ENCODE results near the gene MAN1A1. TPM values are rescaled to one million over a fixed set of nuclear protein-coding genes. Genes with fewer than 3 reads are reported as not detected.

The MAN1A1 gene
- total RNA-seq, 1 donor from 2014 or later = 45.0 TPM

GRCh38 chr6:119343573-119344146 lies 5.9 kb downstream of the MAN1A1 start:
- H3K4me3 Mint-ChIP-seq (ENCODE audit: low read depth) = no peak overlapping the region
- peaks cover 89% of the 10 kb centered on the region for H3K36me3 Mint-ChIP-seq (ENCODE audit: low read depth)
- H3K4me1 Mint-ChIP-seq (ENCODE audit: low read depth) = peaks cover 78% of the 10 kb centered on the region
- no peaks in the 10 kb centered on the region for H3K27me3 Mint-ChIP-seq (ENCODE audit: low read depth)
- H3K27ac Mint-ChIP-seq = no peak overlapping the region
- DNase-seq (ENCODE audit: low spot score) = no peak
- intact Hi-C loops (cut with micrococcal nuclease) = loop anchor here (2.0 to 10.0 kb wide), 2 partner anchors 197 to 409 kb away; partner anchors contain the start of gene MCM9
- no peaks in the 10 kb centered on the region for H3K9me3 Mint-ChIP-seq

- Mint-ChIP-seq H3K4me1 (ENCODE audit: low read depth) (peaks cover 82% of the 10 kb centered on the region), H3K9me3 (no peaks in the 10 kb centered on the region), H3K36me3 (ENCODE audit: low read depth) (peaks cover 89% of the 10 kb centered on the region), H3K27me3 (ENCODE audit: low read depth) (no peaks in the 10 kb centered on the region), H3K27ac (no peak overlapping the region), H3K4me3 (ENCODE audit: low read depth) (no peak overlapping the region)
- intact Hi-C loops (cut with micrococcal nuclease) = loop anchor here (2.0 to 10.0 kb wide), 2 partner anchors 196 to 408 kb away; partner anchors contain the start of gene MCM9
- no peak for DNase-seq (ENCODE audit: low spot score)
Observed at GRCh38 chr6:119343167-119343566, 6.4 kb downstream of the MAN1A1 start.

DNA sequence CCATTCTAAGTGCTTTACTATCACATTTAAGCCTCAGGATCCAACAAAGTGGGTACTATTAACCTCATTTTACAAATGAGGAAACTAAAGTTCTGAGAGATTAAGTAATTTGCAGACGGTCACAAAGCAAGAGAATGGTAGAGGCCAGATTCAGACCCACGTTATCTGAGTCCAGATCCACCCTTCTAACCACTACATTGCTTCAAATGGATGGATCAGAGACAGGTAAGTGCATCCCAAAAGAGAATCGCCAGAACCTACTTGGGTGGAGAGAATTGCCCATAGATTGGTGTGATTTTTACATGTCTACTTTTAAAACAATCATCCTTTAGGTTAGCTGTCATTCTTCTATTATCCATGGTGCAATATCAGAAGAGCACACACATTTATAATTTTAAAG lies 7.1 kb downstream of the MAN1A1 start:
- Mint-ChIP-seq H3K36me3 (ENCODE audit: low read depth) (peaks cover 85% of the 10 kb centered on the region), H3K4me3 (ENCODE audit: low read depth) (no peak overlapping the region), H3K4me1 (ENCODE audit: low read depth) (peaks cover 80% of the 10 kb centered on the region), H3K27ac (no peak overlapping the region), H3K9me3 (no peaks in the 10 kb centered on the region), H3K27me3 (ENCODE audit: low read depth) (no peaks in the 10 kb centered on the region)
- intact Hi-C loops (cut with micrococcal nuclease) = loop anchor here (2.0 to 10.0 kb wide), 2 partner anchors 196 to 408 kb away; partner anchors contain the start of gene MCM9
- DNase-seq (ENCODE audit: low spot score) = no peak

DNA sequence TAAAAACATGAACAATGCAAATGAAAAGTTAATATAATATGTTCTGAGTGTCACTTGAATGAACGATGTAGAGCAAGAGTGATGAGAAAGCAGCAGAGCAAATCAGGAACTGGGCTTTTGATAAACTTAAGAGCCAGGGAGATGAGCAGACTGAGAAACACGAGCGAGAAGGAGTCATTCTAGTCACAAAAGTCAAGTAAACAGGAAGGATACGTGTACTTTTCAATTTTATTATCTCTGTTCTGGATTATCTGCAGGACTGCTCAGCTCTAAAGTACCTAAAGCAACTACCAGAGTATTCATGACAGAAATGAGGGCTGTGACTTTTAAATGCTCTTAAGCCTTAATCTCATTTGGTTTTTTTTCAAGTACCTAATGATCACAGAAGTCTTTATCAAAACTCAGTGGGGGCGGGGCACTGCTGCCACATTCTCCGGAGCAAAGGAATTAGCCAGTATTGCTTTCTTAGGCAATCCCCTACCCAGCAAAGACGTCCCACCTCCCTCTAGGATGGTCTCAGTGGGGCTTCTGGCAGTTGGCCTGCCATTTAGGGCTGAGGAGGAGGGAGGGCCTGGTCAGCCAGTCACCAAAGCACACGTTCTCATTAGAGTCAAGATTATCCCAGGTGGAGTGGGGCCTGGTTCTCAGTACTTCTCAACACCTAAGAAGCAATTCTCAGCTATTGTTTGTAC lies 8.6 kb downstream of the MAN1A1 start:
- Mint-ChIP-seq H3K27ac (no peak overlapping the region), H3K9me3 (no peaks in the 10 kb centered on the region), H3K4me3 (ENCODE audit: low read depth) (no peak overlapping the region), H3K4me1 (ENCODE audit: low read depth) (peaks cover 78% of the 10 kb centered on the region), H3K36me3 (ENCODE audit: low read depth) (peaks cover 84% of the 10 kb centered on the region), H3K27me3 (ENCODE audit: low read depth) (no peaks in the 10 kb centered on the region)
- no peak for DNase-seq (ENCODE audit: low spot score)
- intact Hi-C loops (cut with micrococcal nuclease) = loop anchor here (10.0 kb wide), 1 partner anchor 406 kb away; the partner anchor contains the start of gene MCM9

DNA sequence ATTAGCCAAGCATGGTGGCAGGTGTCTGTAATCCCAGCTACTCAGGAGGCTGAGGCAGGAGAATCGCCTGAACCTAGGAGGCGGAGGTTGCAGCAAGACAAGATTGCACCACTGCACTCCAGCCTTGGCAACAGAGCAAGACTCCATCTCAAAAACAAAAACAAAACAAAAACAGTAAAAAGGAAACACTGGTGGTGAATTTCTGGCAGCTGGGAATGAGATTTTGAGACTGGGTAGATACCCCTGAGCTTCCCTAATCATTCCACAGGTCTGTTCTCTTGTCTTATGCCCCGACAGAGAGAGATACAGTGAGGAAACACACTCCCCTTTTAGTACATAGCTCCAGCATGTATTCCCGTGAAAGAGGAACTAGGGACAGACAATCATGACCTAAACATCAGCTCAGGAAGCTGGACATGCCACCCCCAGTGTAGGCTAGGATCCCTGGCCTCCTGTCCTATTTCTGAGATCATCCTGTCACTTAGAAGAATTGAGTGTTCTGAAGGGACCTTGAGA lies 9.6 kb downstream of the MAN1A1 start:
- Mint-ChIP-seq H3K9me3 (no peaks in the 10 kb centered on the region), H3K4me3 (ENCODE audit: low read depth) (no peak overlapping the region), H3K27me3 (ENCODE audit: low read depth) (no peaks in the 10 kb centered on the region), H3K27ac (no peak overlapping the region), H3K36me3 (ENCODE audit: low read depth) (peaks cover 82% of the 10 kb centered on the region), H3K4me1 (ENCODE audit: low read depth) (peaks cover 76% of the 10 kb centered on the region)
- no peak for DNase-seq (ENCODE audit: low spot score)
- intact Hi-C loops (cut with micrococcal nuclease) = loop anchor here (10.0 kb wide), 1 partner anchor 405 kb away; the partner anchor contains the start of gene MCM9

DNA sequence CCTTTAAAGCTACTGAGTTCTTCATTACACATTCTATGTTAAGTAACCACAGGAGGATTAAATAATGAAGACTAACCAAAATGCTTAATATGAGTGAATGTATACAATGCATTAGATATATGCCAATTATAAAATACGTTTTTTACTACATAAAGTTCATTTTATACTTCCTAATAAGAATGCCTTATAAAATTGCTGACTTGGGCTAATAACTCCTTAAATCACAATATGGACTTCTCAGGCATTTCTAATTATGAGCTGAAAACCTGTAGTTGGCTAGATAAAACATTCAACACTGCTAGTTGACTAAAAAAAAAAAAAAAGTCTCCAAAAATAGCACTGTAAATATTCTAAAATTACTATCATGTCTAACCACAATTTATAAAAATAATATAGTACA lies 11.8 kb downstream of the MAN1A1 start:
- intact Hi-C loops (cut with micrococcal nuclease) = loop anchor here (2.0 kb wide), 1 partner anchor 23 kb away; no protein-coding TSS in a partner anchor
- DNase-seq (ENCODE audit: low spot score) = no peak
- Mint-ChIP-seq H3K27ac (no peak overlapping the region), H3K36me3 (ENCODE audit: low read depth) (peaks cover 71% of the 10 kb centered on the region), H3K27me3 (ENCODE audit: low read depth) (no peaks in the 10 kb centered on the region), H3K4me3 (ENCODE audit: low read depth) (no peak overlapping the region), H3K9me3 (no peaks in the 10 kb centered on the region), H3K4me1 (ENCODE audit: low read depth) (peaks cover 69% of the 10 kb centered on the region)

GRCh38 chr6:119337252-119337651 lies 12.3 kb downstream of the MAN1A1 start:
- Mint-ChIP-seq H3K36me3 (ENCODE audit: low read depth) (peaks cover 66% of the 10 kb centered on the region), H3K27me3 (ENCODE audit: low read depth) (no peaks in the 10 kb centered on the region), H3K9me3 (no peaks in the 10 kb centered on the region), H3K27ac (no peak overlapping the region), H3K4me1 (ENCODE audit: low read depth) (peaks cover 65% of the 10 kb centered on the region), H3K4me3 (ENCODE audit: low read depth) (no peak overlapping the region)
- intact Hi-C loops (cut with micrococcal nuclease) = loop anchor here (2.0 kb wide), 1 partner anchor 22 kb away; no protein-coding TSS in a partner anchor
- no peak for DNase-seq (ENCODE audit: low spot score)

- Mint-ChIP-seq H3K36me3 (ENCODE audit: low read depth) (peaks cover 58% of the 10 kb centered on the region), H3K9me3 (no peaks in the 10 kb centered on the region), H3K4me1 (ENCODE audit: low read depth) (peaks cover 62% of the 10 kb centered on the region), H3K27me3 (ENCODE audit: low read depth) (no peaks in the 10 kb centered on the region), H3K4me3 (ENCODE audit: low read depth) (no peak overlapping the region), H3K27ac (no peak overlapping the region)
- intact Hi-C loops (cut with micrococcal nuclease) = no loop called here
- no peak for DNase-seq (ENCODE audit: low spot score)
Observed at GRCh38 chr6:119334535-119335264, 14.9 kb downstream of the MAN1A1 start.

DNA sequence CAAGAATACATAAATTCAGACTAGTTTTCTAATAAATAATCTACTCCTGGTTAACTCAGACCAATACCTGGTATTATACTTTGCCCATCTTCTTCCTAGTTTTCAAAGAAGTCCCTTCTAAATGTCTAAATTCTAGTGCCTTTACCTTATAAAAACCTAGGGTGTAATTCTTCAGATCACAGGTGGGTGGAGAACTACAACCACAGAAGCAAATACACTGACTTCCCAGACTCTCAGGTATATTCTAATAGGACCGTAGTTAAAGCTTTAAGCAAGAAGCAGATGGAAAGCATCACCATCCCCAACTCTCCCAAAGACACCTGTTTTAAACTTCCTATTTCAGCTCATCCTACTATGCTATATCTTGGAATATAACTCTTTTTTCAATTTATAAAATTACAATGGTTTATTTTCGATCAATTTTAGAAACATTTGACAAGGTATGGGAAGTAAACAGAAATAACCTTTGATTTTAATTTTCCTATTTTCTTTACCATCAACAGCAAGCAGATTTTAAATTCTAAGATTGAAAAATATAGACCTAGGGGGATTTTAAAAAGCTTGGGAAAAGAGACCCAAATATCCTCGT lies 15.8 kb downstream of the MAN1A1 start:
- H3K27ac Mint-ChIP-seq = no peak overlapping the region

GRCh38 chr6:119333063-119333609 lies 16.4 kb downstream of the MAN1A1 start:
- H3K4me1 Mint-ChIP-seq (ENCODE audit: low read depth) = peaks cover 63% of the 10 kb centered on the region
- H3K36me3 Mint-ChIP-seq (ENCODE audit: low read depth) = peaks cover 52% of the 10 kb centered on the region
- no peaks in the 10 kb centered on the region for H3K9me3 Mint-ChIP-seq
- intact Hi-C loops (cut with micrococcal nuclease) = loop anchor here (2.0 kb wide), 1 partner anchor 14 kb away; no protein-coding TSS in a partner anchor
- DNase-seq (ENCODE audit: low spot score) = no peak
- H3K27me3 Mint-ChIP-seq (ENCODE audit: low read depth) = no peaks in the 10 kb centered on the region
- no peak overlapping the region for H3K4me3 Mint-ChIP-seq (ENCODE audit: low read depth)
- no peak overlapping the region for H3K27ac Mint-ChIP-seq

More for the DNA sequence above, 15.8 kb downstream of the MAN1A1 start:
- intact Hi-C loops (cut with micrococcal nuclease) = loop anchor here (2.0 kb wide), 1 partner anchor 13 kb away; no protein-coding TSS in a partner anchor
- Mint-ChIP-seq H3K36me3 (ENCODE audit: low read depth) (peaks cover 52% of the 10 kb centered on the region), H3K9me3 (no peaks in the 10 kb centered on the region), H3K4me3 (ENCODE audit: low read depth) (no peak overlapping the region), H3K27me3 (ENCODE audit: low read depth) (no peaks in the 10 kb centered on the region), H3K4me1 (ENCODE audit: low read depth) (peaks cover 61% of the 10 kb centered on the region)
- no peak for DNase-seq (ENCODE audit: low spot score)

- no peak overlapping the region for H3K27ac Mint-ChIP-seq
Observed at GRCh38 chr6:119331663-119332286, 17.8 kb downstream of the MAN1A1 start.

More at GRCh38 chr6:119331663-119332286, 17.8 kb downstream of the MAN1A1 start:
- Mint-ChIP-seq H3K4me3 (ENCODE audit: low read depth) (no peak overlapping the region), H3K9me3 (no peaks in the 10 kb centered on the region), H3K27me3 (ENCODE audit: low read depth) (no peaks in the 10 kb centered on the region), H3K36me3 (ENCODE audit: low read depth) (peaks cover 47% of the 10 kb centered on the region), H3K4me1 (ENCODE audit: low read depth) (peaks cover 57% of the 10 kb centered on the region)
- intact Hi-C loops (cut with micrococcal nuclease) = loop anchor here (2.0 kb wide), 1 partner anchor 15 kb away; no protein-coding TSS in a partner anchor
- DNase-seq (ENCODE audit: low spot score) = no peak

Data from activated T-helper 2 cell treated with anti-CD3 and anti-CD28 coated beads, Interferon-gamma antibody, Interleukin-2, Interleukin-4, amounts not matched to agents 10 μg/mL and 5 μg/mL and 100 μg/mL, durations not matched to agents 14 hours and 24 hours and 36 hours (primary cell).